CD8-positive, alpha-beta memory T cell (primary cell): ENCODE data around the gene PHRF1. TPM values are rescaled to one million over a fixed set of nuclear protein-coding genes. Genes with fewer than 3 reads are reported as not detected.

Source experiments
- CTCF ChIA-PET: fragments of 350-600 bp; sonication (Branson Sonifier 250); formaldehyde crosslinking; loops from one replicate; lab custom pipeline; 2021; ENCODE audit warnings: antibody characterized with exemption; lab: Charles Lee
- POLR2A ChIA-PET: fragments of 350-600 bp; sonication (Branson Sonifier 250); formaldehyde crosslinking; loops from one replicate; lab custom pipeline; 2021; ENCODE audit warnings: antibody characterized with exemption; lab: Charles Lee
- DNase-seq, 5 donors: peaks; one replicate each; pipeline versions ENCODE4 v3.0.0 to v3.0.0-alpha.2; 2020 to 2022; ENCODE audit warnings: mixed read lengths in 1 of 5
- H3K27ac ChIP-seq: one replicate; pipeline ENCODE4 v1.7.0; 2013; ENCODE audit warnings: low read depth, mild to moderate bottlenecking, low read length, moderate library complexity
- H3K27me3 ChIP-seq: 2 replicates; pipeline ENCODE4 v1.7.0; 2013; ENCODE audit warnings: low read length, mild to moderate bottlenecking; ENCODE audit not compliant: insufficient read depth, poor library complexity, severe bottlenecking
- H3K36me3 ChIP-seq: 2 replicates; pipeline ENCODE4 v1.7.0; 2013; ENCODE audit warnings: mild to moderate bottlenecking, low read length, moderate library complexity; ENCODE audit not compliant: insufficient read depth
- H3K4me1 ChIP-seq: 2 replicates; pipeline ENCODE4 v1.7.0; 2013; ENCODE audit warnings: mild to moderate bottlenecking, low read length, moderate library complexity; ENCODE audit not compliant: insufficient read depth
- H3K4me3 ChIP-seq: 2 replicates; pipeline ENCODE4 v1.7.0; 2013; ENCODE audit warnings: mild to moderate bottlenecking, low read length
- H3K9me3 ChIP-seq: 2 replicates; pipeline ENCODE4 v1.7.0; 2013; ENCODE audit warnings: mild to moderate bottlenecking, low read length
- H3K27ac Mint-ChIP-seq, 8 donors: one replicate each; pipeline ENCODE4 v1.8.0; 2020 to 2021; ENCODE audit warnings: mixed read lengths in 8 of 8, mild to moderate bottlenecking in 6 of 8, inconsistent platforms in 3 of 8, moderate library complexity in 3 of 8
- H3K27me3 Mint-ChIP-seq, 2 donors: one replicate each; pipeline ENCODE4 v1.8.0; 2020 to 2021; ENCODE audit warnings: mixed read lengths in 2 of 2, mild to moderate bottlenecking in 1 of 2, moderate library complexity in 1 of 2
- H3K36me3 Mint-ChIP-seq, 3 donors: one replicate each; pipeline ENCODE4 v1.8.0; 2020 to 2021; ENCODE audit warnings: mixed read lengths in 3 of 3, inconsistent platforms in 1 of 3, mild to moderate bottlenecking in 1 of 3
- H3K4me1 Mint-ChIP-seq, 3 donors: one replicate each; pipeline ENCODE4 v1.8.0; 2020 to 2021; ENCODE audit warnings: mixed read lengths in 3 of 3, inconsistent platforms in 1 of 3, mild to moderate bottlenecking in 1 of 3
- H3K4me3 Mint-ChIP-seq, 7 donors: one replicate each; pipeline ENCODE4 v1.8.0; 2020 to 2021; ENCODE audit warnings: mixed read lengths in 7 of 7, mild to moderate bottlenecking in 6 of 7, moderate library complexity in 4 of 7, inconsistent platforms in 2 of 7
- H3K9me3 Mint-ChIP-seq, 5 donors: one replicate each; pipeline ENCODE4 v1.8.0; 2020 to 2022; ENCODE audit warnings: mixed read lengths in 5 of 5, mild to moderate bottlenecking in 3 of 5, moderate library complexity in 2 of 5, inconsistent platforms in 1 of 5
- polyA plus RNA-seq: library from polyadenylated mRNA; unstranded; fragments of 300-500 nt; fragmentation: Illumina TruSeq; gene quantifications from one replicate; pipeline ENCODE4 v1.2.3, GENCODE V29; 2021
- total RNA-seq, 2 experiments: library from RNA; stranded (reverse); gene quantifications; one replicate each; pipeline ENCODE4 v1.2.3, GENCODE V29; 2021

The PHRF1 gene
- total and polyA plus RNA-seq, 3 experiments from 2014 or later: 17.7 to 49.8 (median 47.3) TPM

GRCh38 chr11:618856-619627, 42.8 kb downstream of the PHRF1 start:
- ChIA-PET CTCF (no interaction called here), POLR2A (no interaction called here)
- no peaks in the 10 kb centered on the region for H3K9me3 Mint-ChIP-seq
- H3K4me1 Mint-ChIP-seq: peaks cover 0 to 14% (median 8%) of the 10 kb centered on the region in 3 donors
- Histone ChIP-seq H3K27me3 (no peaks in the 10 kb centered on the region), H3K4me1 (peaks cover 9% of the 10 kb centered on the region), H3K9me3 (no peaks in the 10 kb centered on the region), H3K27ac (no peak overlapping the region), H3K36me3 (no peaks in the 10 kb centered on the region), H3K4me3 (no peak overlapping the region)
- peaks cover 2 to 6% of the 10 kb centered on the region in 2 donors for H3K27me3 Mint-ChIP-seq
- DNase-seq: no peak
- peak overlapping the region in 1 of 7 donors; percentile 23 for H3K4me3 Mint-ChIP-seq
- peaks cover 0 to 12% (median 0%) of the 10 kb centered on the region in 3 donors for H3K36me3 Mint-ChIP-seq
- no peak overlapping the region for H3K27ac Mint-ChIP-seq

GRCh38 chr11:619628-620050, 43.4 kb downstream of the PHRF1 start:
- POLR2A ChIA-PET: no interaction called here
- CTCF ChIA-PET: no interaction called here
- H3K27me3 Mint-ChIP-seq: peaks cover 2 to 6% of the 10 kb centered on the region in 2 donors
- no peak overlapping the region for H3K27ac Mint-ChIP-seq
- H3K27me3 ChIP-seq: no peaks in the 10 kb centered on the region
- no peak for DNase-seq
- no peak overlapping the region for H3K4me3 Mint-ChIP-seq
- no peaks in the 10 kb centered on the region for H3K9me3 Mint-ChIP-seq
- no peaks in the 10 kb centered on the region for H3K9me3 ChIP-seq
- peaks cover 0 to 7% (median 0%) of the 10 kb centered on the region in 3 donors for H3K36me3 Mint-ChIP-seq
- H3K4me1 Mint-ChIP-seq: peaks cover 0 to 8% (median 3%) of the 10 kb centered on the region in 3 donors
- no peak overlapping the region for H3K4me3 ChIP-seq
- no peak overlapping the region for H3K27ac ChIP-seq
- H3K36me3 ChIP-seq: no peaks in the 10 kb centered on the region
- H3K4me1 ChIP-seq: peaks cover 3% of the 10 kb centered on the region

- H3K4me1 ChIP-seq: no peaks in the 10 kb centered on the region
- Mint-ChIP-seq H3K36me3 (peaks cover 0 to 7% (median 0%) of the 10 kb centered on the region in 3 donors), H3K27me3 (peaks cover 2 to 6% of the 10 kb centered on the region in 2 donors), H3K4me3 (no peak overlapping the region), H3K27ac (no peak overlapping the region), H3K9me3 (no peaks in the 10 kb centered on the region), H3K4me1 (peaks cover 0 to 7% (median 3%) of the 10 kb centered on the region in 3 donors)
- no peaks in the 10 kb centered on the region for H3K27me3 ChIP-seq
- H3K4me3 ChIP-seq: no peak overlapping the region
- H3K27ac ChIP-seq: no peak overlapping the region
- ChIA-PET CTCF (no interaction called here), POLR2A (no interaction called here)
- no peak for DNase-seq
- no peaks in the 10 kb centered on the region for H3K36me3 ChIP-seq
- H3K9me3 ChIP-seq: no peaks in the 10 kb centered on the region
Observed at GRCh38 chr11:620201-620600, 43.9 kb downstream of the PHRF1 start.

- Mint-ChIP-seq H3K27me3 (peaks cover 7 to 9% of the 10 kb centered on the region in 2 donors), H3K4me1 (peaks cover 0 to 3% (median 1%) of the 10 kb centered on the region in 3 donors), H3K27ac (no peak overlapping the region), H3K36me3 (peaks cover 0 to 1% (median 0%) of the 10 kb centered on the region in 3 donors), H3K4me3 (no peak overlapping the region), H3K9me3 (no peaks in the 10 kb centered on the region)
- Histone ChIP-seq H3K27me3 (peaks cover 4% of the 10 kb centered on the region), H3K27ac (no peak overlapping the region), H3K9me3 (no peaks in the 10 kb centered on the region), H3K36me3 (no peaks in the 10 kb centered on the region), H3K4me3 (no peak overlapping the region), H3K4me1 (no peaks in the 10 kb centered on the region)
- CTCF ChIA-PET: no interaction called here
- POLR2A ChIA-PET: no interaction called here
- no peak for DNase-seq
Observed at GRCh38 chr11:620935-621814, 44.9 kb downstream of the PHRF1 start.

GRCh38 chr11:621838-622237, 45.6 kb downstream of the PHRF1 start:
- Mint-ChIP-seq H3K4me3 (no peak overlapping the region), H3K9me3 (no peaks in the 10 kb centered on the region), H3K27me3 (peaks cover 7 to 13% of the 10 kb centered on the region in 2 donors), H3K36me3 (peaks cover 0 to 1% (median 0%) of the 10 kb centered on the region in 3 donors), H3K27ac (no peak overlapping the region), H3K4me1 (peaks cover 0 to 3% (median 1%) of the 10 kb centered on the region in 3 donors)
- H3K36me3 ChIP-seq: no peaks in the 10 kb centered on the region
- CTCF ChIA-PET: no interaction called here
- POLR2A ChIA-PET: no interaction called here
- H3K4me3 ChIP-seq: no peak overlapping the region
- H3K9me3 ChIP-seq: no peaks in the 10 kb centered on the region
- DNase-seq: no peak
- H3K4me1 ChIP-seq: no peaks in the 10 kb centered on the region
- peaks cover 4% of the 10 kb centered on the region for H3K27me3 ChIP-seq
- H3K27ac ChIP-seq: no peak overlapping the region

- Histone ChIP-seq H3K4me1 (peaks cover 2% of the 10 kb centered on the region), H3K27ac (no peak overlapping the region), H3K4me3 (no peak overlapping the region), H3K9me3 (no peaks in the 10 kb centered on the region), H3K27me3 (peaks cover 4% of the 10 kb centered on the region), H3K36me3 (no peaks in the 10 kb centered on the region)
- CTCF ChIA-PET: no interaction called here
- Mint-ChIP-seq H3K27me3 (peaks cover 15 to 22% of the 10 kb centered on the region in 2 donors), H3K27ac (no peak overlapping the region), H3K4me3 (peak overlapping the region in 1 of 7 donors; percentile 12), H3K36me3 (peaks cover 0 to 1% (median 1%) of the 10 kb centered on the region in 3 donors), H3K4me1 (peaks cover 6 to 11% (median 7%) of the 10 kb centered on the region in 3 donors), H3K9me3 (peaks cover 0 to 2% (median 0%) of the 10 kb centered on the region in 5 donors)
- POLR2A ChIA-PET: no interaction called here
- no peak for DNase-seq
Observed at GRCh38 chr11:623349-623869, 47.1 kb downstream of the PHRF1 start.

GRCh38 chr11:623999-624704, 47.9 kb downstream of the PHRF1 start:
- Histone ChIP-seq H3K9me3 (no peaks in the 10 kb centered on the region), H3K27ac (no peak overlapping the region), H3K4me3 (no peak overlapping the region), H3K36me3 (no peaks in the 10 kb centered on the region), H3K27me3 (peaks cover 4% of the 10 kb centered on the region), H3K4me1 (peaks cover 6% of the 10 kb centered on the region)
- H3K4me3 Mint-ChIP-seq: no peak overlapping the region
- CTCF ChIA-PET: no interaction called here
- peaks cover 12 to 18% (median 15%) of the 10 kb centered on the region in 3 donors for H3K4me1 Mint-ChIP-seq
- H3K9me3 Mint-ChIP-seq: peaks cover 0 to 2% (median 0%) of the 10 kb centered on the region in 5 donors
- POLR2A ChIA-PET: no interaction called here
- H3K36me3 Mint-ChIP-seq: peaks cover 0 to 3% (median 1%) of the 10 kb centered on the region in 3 donors
- H3K27me3 Mint-ChIP-seq: peaks cover 18 to 27% of the 10 kb centered on the region in 2 donors
- peak in 1 of 5 donors; percentile 50 for DNase-seq
- H3K27ac Mint-ChIP-seq: no peak overlapping the region
